ENCODE measurements around the gene TUT1.
A peak's percentile ranks its signal among the peaks of the same experiment; 100 is the strongest.
"Not testable (repeated sequence)": the region's sequence is repeated elsewhere in the genome, so short reads cannot be mapped to it uniquely, and the experiment has no call there.

TUT1 gene, protein sequence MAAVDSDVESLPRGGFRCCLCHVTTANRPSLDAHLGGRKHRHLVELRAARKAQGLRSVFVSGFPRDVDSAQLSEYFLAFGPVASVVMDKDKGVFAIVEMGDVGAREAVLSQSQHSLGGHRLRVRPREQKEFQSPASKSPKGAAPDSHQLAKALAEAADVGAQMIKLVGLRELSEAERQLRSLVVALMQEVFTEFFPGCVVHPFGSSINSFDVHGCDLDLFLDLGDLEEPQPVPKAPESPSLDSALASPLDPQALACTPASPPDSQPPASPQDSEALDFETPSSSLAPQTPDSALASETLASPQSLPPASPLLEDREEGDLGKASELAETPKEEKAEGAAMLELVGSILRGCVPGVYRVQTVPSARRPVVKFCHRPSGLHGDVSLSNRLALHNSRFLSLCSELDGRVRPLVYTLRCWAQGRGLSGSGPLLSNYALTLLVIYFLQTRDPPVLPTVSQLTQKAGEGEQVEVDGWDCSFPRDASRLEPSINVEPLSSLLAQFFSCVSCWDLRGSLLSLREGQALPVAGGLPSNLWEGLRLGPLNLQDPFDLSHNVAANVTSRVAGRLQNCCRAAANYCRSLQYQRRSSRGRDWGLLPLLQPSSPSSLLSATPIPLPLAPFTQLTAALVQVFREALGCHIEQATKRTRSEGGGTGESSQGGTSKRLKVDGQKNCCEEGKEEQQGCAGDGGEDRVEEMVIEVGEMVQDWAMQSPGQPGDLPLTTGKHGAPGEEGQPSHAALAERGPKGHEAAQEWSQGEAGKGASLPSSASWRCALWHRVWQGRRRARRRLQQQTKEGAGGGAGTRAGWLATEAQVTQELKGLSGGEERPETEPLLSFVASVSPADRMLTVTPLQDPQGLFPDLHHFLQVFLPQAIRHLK

GRCh38 chr11:62591448-62592145 lies at the start of gene TUT1:
TSS of gene TUT1 (minus strand) at chr11:62591523. CDS start at chr11:62591485, 38 bp downstream.
- DNase-seq, result peak; percentile 99

DNA sequence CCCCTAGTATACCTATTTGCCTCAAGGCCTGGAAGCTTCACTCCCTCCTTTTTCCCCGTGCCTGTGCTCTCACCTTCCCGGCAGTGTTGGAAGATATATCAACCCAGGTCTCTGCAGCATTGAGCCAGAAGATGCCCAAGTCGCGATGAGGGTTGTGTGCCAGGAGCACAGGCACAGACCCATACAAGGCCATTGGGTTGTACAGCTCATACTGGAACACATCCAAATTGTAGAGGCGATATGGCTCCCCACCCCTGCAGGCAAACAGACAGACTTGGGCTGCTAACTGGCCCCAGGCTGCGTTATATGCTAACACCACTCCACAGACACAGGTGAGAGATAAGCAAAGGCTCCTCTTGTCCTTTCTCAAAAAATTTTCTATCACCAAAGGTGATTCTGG lies 41.2 kb upstream of the TUT1 start:
- DNase-seq, result no peak

DNA sequence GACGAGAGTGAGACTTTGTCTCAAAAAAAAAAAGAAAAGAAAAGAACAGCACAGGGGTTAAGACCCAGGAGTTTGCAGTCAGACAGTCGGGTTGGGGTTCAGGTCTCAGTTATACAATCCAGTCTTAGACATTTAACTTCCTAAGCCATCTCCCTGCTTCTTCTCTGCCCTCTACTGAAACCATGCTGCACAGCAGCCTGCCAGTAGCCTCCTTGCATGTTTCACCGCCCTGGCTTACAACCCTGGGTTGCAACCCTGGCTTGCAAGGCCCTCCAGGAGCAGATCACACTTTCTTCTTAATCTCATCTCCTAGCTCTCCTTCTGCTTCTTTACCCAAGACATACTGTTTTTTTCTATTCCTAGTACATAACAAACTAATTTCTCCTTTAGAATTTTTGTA lies 36.4 kb upstream of the TUT1 start:
- no peak for DNase-seq

- DNase-seq, result no peak
These were observed 31.3 kb upstream of the TUT1 start for GRCh38 chr11:62622476-62623089.

GRCh38 chr11:62621567-62622470 lies 30.5 kb upstream of the TUT1 start, which contains the start of gene B3GAT3:
TSS of gene B3GAT3 (minus strand) at chr11:62621986. CDS start at chr11:62621947, 39 bp downstream.
- peak; percentile 98 for DNase-seq

DNA sequence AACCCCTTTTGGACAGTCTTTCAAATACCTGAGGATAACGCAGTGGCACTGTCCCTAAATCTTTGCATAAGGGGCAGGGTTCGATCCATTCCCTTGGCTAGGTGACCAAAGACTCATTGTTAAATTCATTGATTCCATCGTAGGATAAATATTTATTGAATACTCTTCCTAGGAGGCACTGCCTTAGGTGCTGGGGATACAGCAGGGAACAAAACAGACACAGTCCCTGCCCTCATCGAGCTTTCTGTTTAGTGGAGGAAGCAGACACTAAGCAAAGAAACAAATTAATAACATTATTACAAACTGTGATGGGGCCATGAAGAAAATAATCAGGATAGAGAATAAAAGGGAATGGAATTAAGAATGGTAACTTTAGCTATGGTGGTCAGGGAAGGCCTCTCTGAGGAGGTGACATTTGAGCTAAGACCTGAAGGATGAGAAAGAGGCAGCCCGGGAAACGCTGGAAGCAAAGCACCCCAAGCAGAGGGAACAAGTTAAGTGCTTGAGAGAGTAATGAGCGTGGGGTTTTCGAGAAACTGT lies 29.8 kb upstream of the TUT1 start:
- no peak for DNase-seq

- not testable (repeated sequence) for DNase-seq
These were observed 25.6 kb upstream of the TUT1 start for GRCh38 chr11:62616957-62617356.

GRCh38 chr11:62615521-62615920 lies 24.2 kb upstream of the TUT1 start:
- no peak for DNase-seq

GRCh38 chr11:62614275-62614674 lies 23.0 kb upstream of the TUT1 start:
- no peak for DNase-seq

DNA sequence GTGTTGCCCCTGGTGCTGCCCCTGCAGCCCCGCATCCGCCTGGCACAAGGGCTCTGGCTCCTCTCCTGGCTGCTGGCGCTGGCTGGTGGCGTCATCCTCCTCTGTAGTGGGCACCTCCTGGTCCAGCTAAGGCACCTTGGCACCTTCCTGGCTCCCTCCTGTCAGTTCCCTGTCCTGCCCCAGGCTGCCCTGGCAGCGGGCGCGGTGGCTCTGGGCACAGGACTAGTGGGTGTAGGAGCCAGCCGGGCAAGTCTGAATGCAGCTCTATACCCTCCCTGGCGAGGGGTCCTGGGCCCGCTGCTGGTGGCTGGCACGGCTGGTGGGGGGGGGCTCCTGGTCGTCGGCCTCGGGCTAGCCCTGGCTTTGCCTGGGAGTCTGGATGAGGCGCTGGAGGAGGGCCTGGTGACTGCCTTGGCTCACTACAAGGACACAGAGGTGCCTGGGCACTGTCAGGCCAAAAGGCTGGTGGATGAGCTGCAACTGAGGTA lies 22.0 kb upstream of the TUT1 start:
- DNase-seq, result no peak

DNA sequence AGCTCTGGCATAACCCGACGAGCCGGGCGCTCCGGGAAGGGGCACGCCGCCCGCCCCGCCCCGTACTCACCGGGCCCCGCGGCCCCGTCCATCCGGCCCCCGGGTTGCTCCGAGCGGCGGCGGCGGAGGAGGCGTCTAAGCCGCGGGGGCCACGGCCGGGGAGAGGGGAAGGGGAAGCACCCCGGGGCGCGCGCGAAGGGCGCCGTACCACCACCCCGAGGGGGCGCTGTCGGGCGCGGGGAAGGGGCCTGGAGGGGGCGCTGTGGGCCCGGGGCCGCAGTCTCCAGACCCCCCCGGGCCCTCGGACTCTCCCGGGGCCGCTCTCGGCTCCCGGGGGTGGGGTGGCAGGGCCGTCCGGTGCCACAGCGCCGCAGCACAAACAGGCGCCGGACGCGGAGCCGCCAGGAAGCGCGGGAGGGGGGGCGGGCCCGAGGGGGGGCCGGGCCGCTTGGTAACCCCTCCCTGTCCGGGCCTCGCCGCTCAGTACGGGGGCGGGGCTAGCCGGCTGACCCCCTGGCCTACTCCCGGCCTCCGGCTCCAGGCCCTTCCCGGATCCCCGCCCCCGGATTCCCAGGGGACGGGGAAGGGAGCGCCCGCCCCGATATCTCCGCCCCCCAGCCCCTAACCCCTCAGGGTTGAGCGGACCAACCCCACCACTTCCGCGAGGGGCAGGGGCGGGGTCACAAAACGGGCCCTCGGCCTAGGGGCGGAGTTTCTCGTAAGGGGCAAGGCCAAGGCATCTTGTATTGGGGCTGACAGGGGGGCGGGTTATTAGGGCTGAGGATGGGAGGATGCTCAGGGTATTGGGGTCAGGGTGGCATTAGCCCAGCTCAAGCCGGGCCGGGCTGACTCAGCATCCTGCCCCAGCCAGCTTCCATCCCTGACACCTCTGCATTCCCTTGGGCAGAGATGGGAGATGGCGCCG lies 21.3 kb upstream of the TUT1 start, which contains the start of the genes EML3 and ROM1:
Gene EML3 (minus strand): TSS at position 410 of the 925 bp plus-strand sequence. CDS start 318 bp downstream, at position 92.
Gene ROM1 (plus strand): TSS at position 892 of the 925 bp plus-strand sequence. CDS start 25 bp downstream, at position 917.
- peak; percentile 79 for DNase-seq

GRCh38 chr11:62611705-62612365 lies 20.5 kb upstream of the TUT1 start:
- peak; percentile 49 for DNase-seq

- no peak for DNase-seq
These were observed 19.7 kb upstream of the TUT1 start for GRCh38 chr11:62610814-62611704.

DNA sequence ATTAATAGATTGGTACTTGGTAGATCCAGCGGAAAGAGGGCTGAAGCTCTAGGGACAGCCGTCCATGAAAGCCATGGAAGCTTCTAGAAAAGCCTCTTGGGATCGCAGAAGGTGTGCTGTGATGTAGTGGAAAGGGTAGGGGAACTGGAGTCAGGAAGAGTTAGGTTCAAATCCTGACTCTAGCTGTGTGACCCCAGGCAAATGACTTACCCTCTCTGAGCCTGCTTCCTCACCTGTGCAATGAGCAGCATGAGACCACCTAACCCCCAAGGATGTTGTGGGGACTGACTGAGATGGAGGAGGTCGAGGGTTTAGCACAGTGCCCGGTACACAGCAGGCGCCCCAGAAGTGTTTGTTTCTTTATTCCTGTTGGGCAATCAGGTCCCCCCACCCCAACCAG lies 19.1 kb upstream of the TUT1 start:
- DNase-seq, result no peak

DNA sequence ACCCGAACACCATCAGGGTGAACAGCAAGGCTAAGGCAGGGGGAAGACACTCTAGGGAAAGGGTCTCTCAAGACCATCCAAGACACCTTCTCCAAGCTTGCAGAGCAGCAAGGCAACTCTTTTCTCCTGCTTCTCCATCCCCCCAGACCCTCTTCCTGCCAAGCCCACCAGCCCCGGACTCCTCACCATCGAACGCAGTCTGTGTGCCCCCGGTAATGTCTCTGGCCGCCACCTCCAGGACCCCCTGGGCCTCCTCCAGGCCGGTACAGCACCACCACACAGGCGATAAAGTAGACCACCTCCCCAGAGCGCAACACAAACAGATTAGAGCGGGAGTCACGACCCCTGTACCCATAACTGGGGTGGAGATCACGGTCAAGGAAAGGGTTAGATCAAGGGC lies 17.5 kb upstream of the TUT1 start:
- DNase-seq, result no peak

DNA sequence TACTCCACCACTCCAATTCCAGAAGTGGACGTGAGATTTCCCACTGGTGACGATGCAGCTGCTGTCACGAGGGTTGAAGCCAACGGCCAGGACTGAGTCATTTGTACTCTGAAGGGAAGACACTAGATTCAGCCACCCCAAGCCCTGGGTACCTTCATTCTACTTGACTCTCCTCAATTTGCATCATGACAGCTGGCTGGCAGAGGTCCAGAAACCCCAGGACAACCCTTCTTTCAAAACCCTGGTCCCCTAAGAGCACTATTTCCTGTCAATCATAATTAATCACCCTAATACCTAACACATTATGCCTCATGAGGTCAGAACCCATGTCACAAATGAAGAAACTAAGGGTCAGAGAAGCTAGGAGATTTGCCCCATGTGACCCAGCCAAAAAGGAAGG lies 16.4 kb upstream of the TUT1 start:
- DNase-seq, result peak; percentile 13

DNA sequence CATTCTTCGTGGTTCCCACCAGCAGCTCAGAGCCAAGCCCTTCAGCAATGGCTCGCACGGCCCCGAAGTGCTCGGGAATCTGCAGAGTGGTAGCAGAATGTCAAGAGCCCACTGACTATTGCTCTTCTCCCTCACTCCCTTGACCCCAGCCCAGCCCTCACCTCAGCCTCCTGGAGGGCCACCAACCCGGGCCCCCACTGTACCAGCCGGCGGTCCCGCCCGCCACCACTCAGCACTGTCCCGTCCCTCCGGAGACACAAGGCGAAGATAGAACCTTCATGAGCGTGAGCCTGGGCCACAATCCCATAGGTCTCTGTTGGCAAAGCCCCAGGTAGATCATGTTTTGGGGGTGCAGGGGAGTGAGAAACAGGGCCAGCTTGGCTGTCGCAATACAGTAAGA lies 14.6 kb upstream of the TUT1 start:
- DNase-seq, result no peak

DNA sequence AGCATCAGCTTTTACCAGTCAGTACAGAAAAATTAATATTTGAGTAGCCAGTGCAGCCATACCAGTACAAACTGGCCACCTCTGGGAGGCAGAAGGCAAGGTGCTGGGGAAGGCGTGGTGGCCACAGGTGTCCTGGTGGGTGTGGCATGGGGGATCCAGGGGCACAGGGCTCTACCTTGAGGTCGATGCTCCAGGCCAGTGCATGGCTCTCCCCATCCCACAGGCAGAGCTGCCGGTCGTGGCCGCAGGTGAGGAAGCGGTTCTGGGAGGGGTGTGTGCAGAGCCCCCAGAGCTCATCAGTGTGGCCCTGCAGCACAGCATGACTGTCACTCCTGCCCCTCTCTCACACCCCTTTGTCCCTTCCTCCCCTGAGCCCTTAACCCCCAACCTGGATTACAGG lies 14.1 kb upstream of the TUT1 start:
- DNase-seq, result no peak

All from NCI-H1105 treated with DMSO at 0.1 percent for 48 hours (cell line).